Stimulated activated CD8-positive, alpha-beta memory T cell treated with anti-CD3 and anti-CD28 coated beads, Interleukin-12 subunit alpha, Interleukin-12 subunit beta, amount 100 ng/mL, for 24 hours (primary cell): Measurements from ENCODE around the gene MAGEA4.

Source experiments
- DNase-seq: peaks from one replicate; pipeline ENCODE4 v3.0.0-alpha.2; 2020; ENCODE audit errors: extremely low read depth

The MAGEA4 gene

DNA sequence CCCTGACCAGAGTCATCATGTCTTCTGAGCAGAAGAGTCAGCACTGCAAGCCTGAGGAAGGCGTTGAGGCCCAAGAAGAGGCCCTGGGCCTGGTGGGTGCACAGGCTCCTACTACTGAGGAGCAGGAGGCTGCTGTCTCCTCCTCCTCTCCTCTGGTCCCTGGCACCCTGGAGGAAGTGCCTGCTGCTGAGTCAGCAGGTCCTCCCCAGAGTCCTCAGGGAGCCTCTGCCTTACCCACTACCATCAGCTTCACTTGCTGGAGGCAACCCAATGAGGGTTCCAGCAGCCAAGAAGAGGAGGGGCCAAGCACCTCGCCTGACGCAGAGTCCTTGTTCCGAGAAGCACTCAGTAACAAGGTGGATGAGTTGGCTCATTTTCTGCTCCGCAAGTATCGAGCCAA is 11.0 kb downstream of the MAGEA4 start:
- DNase-seq: no peak

DNA sequence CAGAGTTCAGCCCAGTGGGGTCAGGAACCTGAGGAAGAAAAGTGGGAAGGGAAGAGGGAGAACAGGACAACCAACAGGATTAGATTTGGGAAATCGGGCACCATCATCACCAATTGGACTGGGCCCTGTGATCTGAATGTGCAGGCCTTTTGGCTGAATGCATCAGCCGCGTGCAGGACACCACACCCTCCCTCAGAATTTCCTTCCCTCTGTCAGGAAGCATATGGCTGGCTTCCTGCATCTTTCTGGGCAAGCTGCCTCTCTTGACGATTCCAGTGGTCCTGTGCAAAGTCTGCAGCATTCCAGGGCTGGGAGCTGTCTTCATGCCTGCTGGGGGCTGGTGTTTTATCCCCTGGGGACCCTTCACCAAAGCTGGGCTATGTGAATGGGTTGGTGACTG is 16.4 kb downstream of the MAGEA4 start:
- DNase-seq: no peak

DNA sequence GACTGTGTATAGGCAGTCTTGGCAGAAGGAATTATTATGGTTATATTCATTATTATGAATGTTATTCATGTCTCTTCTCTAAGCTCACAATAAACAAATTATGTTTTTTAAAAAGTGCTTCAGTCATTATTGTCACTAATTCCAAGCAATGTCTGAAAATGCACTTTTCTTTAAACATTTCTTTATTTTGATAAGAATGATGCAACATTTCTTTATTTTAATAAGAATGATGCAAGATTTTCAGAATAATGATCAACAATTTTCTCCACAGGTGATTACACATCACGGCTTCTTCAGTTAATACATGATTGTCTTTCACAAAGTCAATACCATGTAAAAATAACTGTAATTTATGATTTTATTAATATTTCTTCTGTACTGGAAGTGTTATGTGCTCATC is 22.7 kb downstream of the MAGEA4 start:
- DNase-seq: no peak

DNA sequence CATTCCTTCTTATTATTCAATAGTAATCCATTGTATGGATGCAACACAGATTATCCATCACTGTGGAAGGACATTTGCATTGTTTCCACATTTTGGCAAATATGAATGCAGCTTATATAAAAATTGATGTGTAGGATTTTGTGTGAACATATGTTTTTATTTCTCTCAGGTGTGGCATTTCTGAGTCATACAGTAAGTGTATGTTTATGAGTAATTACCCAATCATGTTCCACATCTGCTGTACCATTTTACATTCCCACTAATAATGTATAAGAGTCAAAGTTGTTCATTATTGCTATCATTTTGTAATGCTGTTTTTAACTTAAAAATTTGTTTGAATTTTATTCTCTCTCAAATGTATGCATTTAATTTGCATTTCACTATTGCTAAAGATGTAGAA is 25.5 kb downstream of the MAGEA4 start:
- no peak for DNase-seq

DNA sequence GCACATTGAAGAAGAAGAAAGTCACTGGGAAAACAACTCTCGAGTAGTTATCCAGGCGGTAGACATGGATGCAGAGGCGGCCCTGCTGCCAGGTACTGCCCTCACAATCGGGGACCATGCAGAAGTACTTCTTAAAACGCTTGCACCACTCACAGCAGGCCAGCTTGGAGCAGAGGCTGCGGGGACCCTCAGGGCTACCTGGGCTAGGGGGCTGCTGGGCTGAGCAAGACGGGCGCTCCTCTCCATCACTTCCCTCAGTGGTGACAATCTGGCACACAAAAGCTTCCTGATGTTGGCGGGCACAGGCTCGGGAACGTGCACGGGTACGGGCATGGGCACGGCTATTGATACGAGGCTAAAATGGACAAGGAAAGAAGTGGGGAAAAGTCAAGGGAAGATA is 42.0 kb downstream of the MAGEA4 start:
- DNase-seq: no peak

DNA sequence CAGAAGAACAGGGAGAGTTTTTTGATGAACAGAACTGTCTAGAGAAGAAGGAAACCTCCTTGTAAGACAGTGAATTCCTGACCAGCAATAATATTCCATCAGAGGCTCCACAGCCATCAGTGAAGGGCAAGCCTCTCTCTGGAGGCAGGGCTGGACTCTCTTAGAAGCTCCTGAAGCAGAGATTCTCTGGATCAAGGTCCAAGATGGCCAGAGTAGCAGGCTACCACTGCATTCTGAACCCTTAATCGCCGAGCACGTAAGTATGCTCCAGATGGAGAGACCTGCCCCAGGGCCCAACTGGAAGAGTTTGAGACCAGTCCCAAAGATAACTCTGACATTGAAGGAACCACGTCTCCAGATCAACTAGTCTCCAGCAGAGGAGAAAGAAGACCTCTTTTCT is 45.4 kb downstream of the MAGEA4 start:
- DNase-seq: no peak

DNA sequence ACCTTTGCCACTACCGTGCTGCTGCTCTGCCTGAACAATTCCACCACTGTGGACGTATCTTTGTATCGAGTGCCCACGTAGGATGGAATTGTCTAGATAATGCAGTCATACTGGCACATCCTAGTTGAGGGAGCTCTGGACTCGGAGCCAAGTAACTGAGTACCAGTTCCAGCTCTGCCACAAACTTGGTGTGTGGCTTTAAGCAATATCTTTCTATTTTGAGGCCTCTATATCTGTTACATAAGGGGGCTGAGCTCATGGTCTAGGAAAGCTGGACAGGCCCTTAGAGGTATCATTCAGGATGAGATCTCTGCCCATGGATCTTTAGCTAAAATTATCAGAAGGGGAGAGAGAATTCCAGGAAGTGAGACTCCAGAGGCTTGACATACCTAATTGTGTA is 49.3 kb downstream of the MAGEA4 start:
- DNase-seq: no peak

DNA sequence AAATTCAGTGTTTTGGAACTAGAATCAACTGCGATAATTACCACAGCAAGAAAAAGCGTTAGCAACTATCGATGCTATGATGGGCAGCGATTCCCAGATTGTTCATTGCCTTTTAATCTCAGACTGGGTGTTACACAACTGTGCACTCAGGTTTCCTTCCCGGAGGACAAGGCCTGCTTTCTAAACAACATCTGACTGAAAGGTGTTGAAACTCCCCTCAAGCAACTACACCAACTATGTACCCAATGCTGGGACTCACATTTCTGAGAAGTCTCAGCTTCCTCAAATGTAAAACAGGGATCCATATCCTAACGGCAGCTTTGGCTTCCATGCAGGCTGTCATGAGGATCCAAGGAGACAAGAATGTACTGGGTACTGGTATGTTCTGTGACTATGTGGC is 53.5 kb downstream of the MAGEA4 start:
- DNase-seq: no peak

DNA sequence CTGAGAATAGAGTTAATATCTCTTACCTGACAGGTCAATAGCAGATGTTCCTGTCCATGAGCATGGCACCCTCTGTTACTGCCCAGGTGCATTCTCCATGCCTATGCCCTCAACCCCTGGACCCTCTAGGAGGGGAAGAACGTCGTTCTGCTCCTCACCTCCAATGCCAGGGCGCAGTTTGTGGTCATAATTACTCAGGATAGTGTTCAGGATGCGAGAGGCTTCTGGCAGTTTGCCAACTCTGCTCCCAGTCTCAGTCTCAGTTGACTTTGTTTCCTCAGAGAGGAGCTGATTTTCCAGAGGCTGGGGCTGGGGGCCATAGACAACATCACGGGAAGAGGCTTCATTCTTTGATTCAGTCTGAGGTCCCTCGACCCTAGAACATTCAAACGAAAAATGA is 57.3 kb downstream of the MAGEA4 start:
- no peak for DNase-seq

DNA sequence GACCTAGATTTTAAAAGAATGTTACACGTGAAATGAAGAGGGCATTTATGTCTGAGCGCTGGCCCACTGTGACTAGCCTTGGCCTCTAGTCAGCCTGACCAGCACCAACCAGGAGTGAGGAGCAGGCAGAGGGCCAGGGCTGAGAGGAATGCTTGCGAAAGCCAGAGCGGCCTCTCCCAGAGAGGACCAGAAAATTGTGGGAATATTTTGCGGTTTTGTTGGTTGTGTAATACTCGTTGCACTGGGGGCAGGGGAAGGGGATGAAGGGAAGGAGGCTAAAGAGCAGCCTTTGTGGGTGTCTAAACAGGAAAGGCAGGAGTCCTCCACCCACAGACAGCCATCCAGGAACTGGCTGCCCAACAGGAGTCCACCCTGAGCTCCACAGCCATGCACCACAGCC is 58.0 kb downstream of the MAGEA4 start:
- DNase-seq: no peak

DNA sequence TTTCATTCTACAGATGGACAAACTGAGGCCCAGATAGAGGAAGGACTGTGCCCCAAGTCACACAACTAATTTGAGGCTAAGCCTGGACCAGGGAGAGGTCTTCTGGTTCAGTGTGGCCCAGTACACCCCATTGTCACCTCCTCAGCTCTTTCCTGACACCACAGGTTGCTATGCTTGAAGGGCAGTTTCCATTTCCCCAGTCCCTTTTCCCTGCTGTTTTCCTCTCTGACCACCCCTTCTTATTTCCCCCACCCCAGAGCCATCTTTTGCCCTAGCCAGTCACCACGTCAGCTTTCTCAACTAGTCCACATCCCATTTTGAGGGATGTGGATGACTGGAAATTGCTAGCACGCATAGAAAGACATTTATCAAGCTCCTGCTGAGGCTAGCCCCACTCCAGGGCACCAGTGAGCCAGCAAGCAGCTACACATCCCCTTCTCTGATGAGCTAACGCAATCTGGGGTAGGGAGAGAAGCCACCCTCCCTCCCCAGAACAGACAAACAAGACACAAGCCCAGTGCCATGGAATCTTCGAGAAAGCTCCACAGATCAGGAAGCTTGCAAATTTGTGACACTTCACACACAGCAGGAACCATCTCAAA is 60.5 kb downstream of the MAGEA4 start:
- no peak for DNase-seq

DNA sequence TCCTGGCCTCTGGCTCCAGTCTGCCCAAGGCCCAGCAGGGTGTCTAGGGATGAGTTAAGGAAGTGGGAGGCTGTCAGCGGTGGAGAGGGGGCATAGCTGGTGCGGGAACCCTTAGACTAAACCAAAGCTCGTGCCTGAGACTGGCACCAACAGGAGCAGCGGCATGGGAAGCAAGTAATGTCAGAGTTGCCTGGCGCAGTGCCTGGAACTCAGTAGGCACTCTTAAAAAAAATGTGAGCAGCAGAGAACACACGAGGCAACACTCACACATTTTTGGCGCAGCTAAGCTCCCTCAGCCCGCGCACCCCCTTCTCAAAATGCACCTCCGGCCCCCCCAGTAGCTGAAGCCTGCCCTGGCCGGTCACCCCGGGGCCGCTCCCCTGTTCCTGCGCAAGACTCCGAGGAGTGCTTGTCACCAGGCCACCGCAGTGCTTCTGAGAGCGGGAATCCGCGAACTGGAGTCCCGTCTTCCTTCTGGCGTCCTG is 61.2 kb downstream of the MAGEA4 start:
- DNase-seq: no peak
